Parathyroid adenoma (tissue), 2 donors: ENCODE measurements around the gene RRAD.

Experiments used
- H2AFZ ChIP-seq: fragments of 300-600 bp; sonication (generic); one replicate; pipeline ENCODE4 v1.7.0; 2017; ENCODE audit warnings: antibody characterized with exemption, mild to moderate bottlenecking
- H3K27ac ChIP-seq: fragments of 300-600 bp; sonication (generic); one replicate; pipeline ENCODE4 v1.7.0; 2017
- H3K27me3 ChIP-seq: fragments of 300-600 bp; sonication (generic); one replicate; pipeline ENCODE4 v1.7.0; 2017; ENCODE audit warnings: low read length; ENCODE audit not compliant: control insufficient read depth, insufficient read depth
- H3K36me3 ChIP-seq: fragments of 300-600 bp; sonication (generic); one replicate; pipeline ENCODE4 v1.7.0; 2017; ENCODE audit warnings: low read length; ENCODE audit not compliant: control insufficient read depth, insufficient read depth
- H3K4me1 ChIP-seq: fragments of 300-600 bp; sonication (generic); one replicate; pipeline ENCODE4 v1.7.0; 2017; ENCODE audit warnings: control low read depth
- H3K4me2 ChIP-seq: fragments of 300-600 bp; sonication (generic); one replicate; pipeline ENCODE4 v1.7.0; 2017; ENCODE audit warnings: low read length
- H3K4me3 ChIP-seq: fragments of 300-600 bp; sonication (generic); one replicate; pipeline ENCODE4 v1.7.0; 2017; ENCODE audit warnings: low read depth, low read length
- H3K79me2 ChIP-seq: fragments of 300-600 bp; sonication (generic); one replicate; pipeline ENCODE4 v1.7.0; 2017; ENCODE audit warnings: control low read depth
- H3K9ac ChIP-seq: fragments of 300-600 bp; sonication (generic); one replicate; pipeline ENCODE4 v1.7.0; 2017; ENCODE audit warnings: mild to moderate bottlenecking
- H3K9me3 ChIP-seq: fragments of 300-600 bp; sonication (generic); one replicate; pipeline ENCODE4 v1.7.0; 2017; ENCODE audit warnings: low read length; ENCODE audit not compliant: control insufficient read depth
- CTCF ChIP-seq: fragments of 300-600 bp; sonication (generic); IDR thresholded peaks from one replicate; pipeline ENCODE4 v1.7.0; 2017; ENCODE audit warnings: antibody characterized with exemption, mild to moderate bottlenecking
- donor health status: primary hyperparathyroidism.

Gene RRAD

GRCh38 chr16:66920924-66921680, 4.2 kb downstream of the RRAD start:
- no peak overlapping the region for H3K27ac ChIP-seq
- no peak for TF ChIP-seq CTCF
- no peaks in the 10 kb centered on the region for H3K27me3 ChIP-seq
- H2AFZ ChIP-seq = no peak overlapping the region
- no peaks in the 10 kb centered on the region for H3K9me3 ChIP-seq
- no peaks in the 10 kb centered on the region for H3K36me3 ChIP-seq
- no peak overlapping the region for H3K9ac ChIP-seq
- H3K79me2 ChIP-seq = no peaks in the 10 kb centered on the region
- peaks cover 3% of the 10 kb centered on the region for H3K4me1 ChIP-seq
- H3K4me3 ChIP-seq = no peak overlapping the region
- H3K4me2 ChIP-seq = no peak overlapping the region

- no peaks in the 10 kb centered on the region for H3K27me3 ChIP-seq
- no peaks in the 10 kb centered on the region for H3K36me3 ChIP-seq
- H3K4me1 ChIP-seq = peaks cover 3% of the 10 kb centered on the region
- no peak overlapping the region for H3K27ac ChIP-seq
- no peak for TF ChIP-seq CTCF
- H2AFZ ChIP-seq = no peak overlapping the region
- no peaks in the 10 kb centered on the region for H3K79me2 ChIP-seq
- H3K4me2 ChIP-seq = no peak overlapping the region
- H3K4me3 ChIP-seq = no peak overlapping the region
- H3K9ac ChIP-seq = no peak overlapping the region
- no peaks in the 10 kb centered on the region for H3K9me3 ChIP-seq
These were observed 5.1 kb downstream of the RRAD start for GRCh38 chr16:66920299-66920590.

GRCh38 chr16:66919569-66920298, 5.6 kb downstream of the RRAD start:
- Histone ChIP-seq H3K4me2 (no peak overlapping the region), H3K4me3 (no peak overlapping the region), H3K36me3 (no peaks in the 10 kb centered on the region), H2AFZ (no peak overlapping the region), H3K4me1 (peaks cover 3% of the 10 kb centered on the region), H3K9ac (no peak overlapping the region), H3K27me3 (no peaks in the 10 kb centered on the region), H3K9me3 (no peaks in the 10 kb centered on the region), H3K27ac (no peak overlapping the region), H3K79me2 (no peaks in the 10 kb centered on the region)
- no peak for TF ChIP-seq CTCF

- H3K9ac ChIP-seq = no peak within 1 kb of the TSS
- H3K4me1 ChIP-seq = peaks cover 3% of the 10 kb centered on the region
- H3K27ac ChIP-seq = no peak within 1 kb of the TSS
- H3K9me3 ChIP-seq = no peaks in the 10 kb centered on the region
- H3K4me3 ChIP-seq = no peak within 1 kb of the TSS
- H2AFZ ChIP-seq = no peak within 1 kb of the TSS
- no peaks in the 10 kb centered on the region for H3K36me3 ChIP-seq
- no peaks in the 10 kb centered on the region for H3K79me2 ChIP-seq
- TF ChIP-seq CTCF = no peak
- no peaks in the 10 kb centered on the region for H3K27me3 ChIP-seq
- no peak within 1 kb of the TSS for H3K4me2 ChIP-seq
These were observed 6.3 kb downstream of the RRAD start, which contains the start of gene CDH16 for GRCh38 chr16:66918803-66919568. TSS of gene CDH16 (minus strand) at chr16:66918885. CDS start at chr16:66918065, 820 bp downstream.
